Mesenchymal stem cell (in vitro differentiated cells and primary cell): ENCODE data around the gene HOXC10.

ENCODE experiments used
- DNase-seq: peaks from one replicate; pipeline ENCODE4 v3.0.0-alpha.2; 2013
- H2AFZ ChIP-seq: one replicate; pipeline ENCODE4 v1.6.1; 2013; ENCODE audit warnings: low read depth, mild to moderate bottlenecking, control low read depth, inconsistent platforms, low read length, moderate library complexity
- H2AK5ac ChIP-seq: 2 replicates; pipeline ENCODE4 v1.6.1; 2013; ENCODE audit warnings: low read length, moderate library complexity, mild to moderate bottlenecking, inconsistent platforms; ENCODE audit not compliant: severe bottlenecking
- H2BK120ac ChIP-seq: one replicate; pipeline ENCODE4 v1.6.1; 2013; ENCODE audit warnings: low read depth, mild to moderate bottlenecking, inconsistent platforms, low read length, moderate library complexity
- H2BK12ac ChIP-seq, 2 experiments: one replicate each; pipeline ENCODE4 v1.6.1; 2013; ENCODE audit warnings: inconsistent platforms in 2 of 2, low read length in 2 of 2, mild to moderate bottlenecking in 2 of 2, moderate library complexity in 2 of 2, control low read depth in 1 of 2
- H2BK15ac ChIP-seq: one replicate; pipeline ENCODE4 v1.6.1; 2013; ENCODE audit warnings: mild to moderate bottlenecking, low read depth, inconsistent platforms; ENCODE audit not compliant: poor library complexity, severe bottlenecking
- H2BK5ac ChIP-seq: 2 replicates; pipeline ENCODE4 v1.6.1; 2013; ENCODE audit warnings: low read depth, mild to moderate bottlenecking, low read length, control low read depth, inconsistent platforms; ENCODE audit not compliant: poor library complexity, severe bottlenecking
- H3K14ac ChIP-seq, 2 experiments: one replicate each; pipeline ENCODE4 v1.6.1; 2013; ENCODE audit warnings: inconsistent platforms in 2 of 2, low read length in 2 of 2, control low read depth in 1 of 2, mild to moderate bottlenecking in 1 of 2, moderate library complexity in 1 of 2
- H3K18ac ChIP-seq, 2 experiments: one replicate each; pipeline ENCODE4 v1.6.1; 2013; ENCODE audit warnings: inconsistent platforms in 2 of 2, low read length in 2 of 2, control low read depth in 1 of 2, low read depth in 1 of 2, mild to moderate bottlenecking in 1 of 2
- H3K23ac ChIP-seq, 2 experiments: one replicate each; pipeline ENCODE4 v1.6.1; 2013; ENCODE audit warnings: inconsistent platforms in 2 of 2, low read length in 2 of 2, mild to moderate bottlenecking in 2 of 2, moderate library complexity in 2 of 2, control low read depth in 1 of 2
- H3K27ac ChIP-seq: 2 replicates; pipeline ENCODE4 v1.5.1; 2013; ENCODE audit warnings: mild to moderate bottlenecking, moderate library complexity, low read length, control low read depth, inconsistent platforms; ENCODE audit not compliant: poor library complexity, severe bottlenecking
- H3K27me3 ChIP-seq, 2 experiments: 2 replicates each; pipeline versions ENCODE4 v1.6.1 to v1.7.0; 2013; ENCODE audit warnings: low read length in 2 of 2, mild to moderate bottlenecking in 2 of 2, moderate library complexity in 2 of 2, control low read depth in 1 of 2, inconsistent platforms in 1 of 2; ENCODE audit not compliant: control insufficient read depth in 1 of 2, insufficient read depth in 1 of 2
- H3K36me3 ChIP-seq, 2 experiments: 2 replicates each; pipeline versions ENCODE4 v1.6.1 to v1.7.0; 2013; ENCODE audit warnings: low read length in 2 of 2, control low read depth in 1 of 2, inconsistent platforms in 1 of 2, low read depth in 1 of 2, mild to moderate bottlenecking in 1 of 2; ENCODE audit not compliant: insufficient read depth in 2 of 2, control insufficient read depth in 1 of 2
- H3K4ac ChIP-seq, 2 experiments: one replicate each; pipeline ENCODE4 v1.6.1; 2013; ENCODE audit warnings: inconsistent platforms in 2 of 2, low read length in 2 of 2, mild to moderate bottlenecking in 2 of 2, moderate library complexity in 2 of 2, control low read depth in 1 of 2, low read depth in 1 of 2
- H3K4me1 ChIP-seq: 2 replicates; pipeline ENCODE4 v1.6.1; 2013; ENCODE audit warnings: low read depth, low read length, control low read depth; ENCODE audit not compliant: control insufficient read depth, insufficient read depth
- H3K4me2 ChIP-seq: 2 replicates; pipeline ENCODE4 v1.6.1; 2013; ENCODE audit warnings: low read length, mild to moderate bottlenecking, inconsistent platforms; ENCODE audit not compliant: poor library complexity, severe bottlenecking
- H3K4me3 ChIP-seq, 2 experiments: 2 replicates each; pipeline versions ENCODE4 v1.5.1 to v1.7.0; 2013; ENCODE audit warnings: low read length in 2 of 2, mild to moderate bottlenecking in 2 of 2, control low read depth in 1 of 2, low read depth in 1 of 2; ENCODE audit not compliant: insufficient read depth in 1 of 2
- H3K79me1 ChIP-seq: replicated peaks from 2 replicates; pipeline ENCODE4 v1.6.1; 2013; ENCODE audit warnings: mild to moderate bottlenecking, control low read depth, low read length, inconsistent platforms; ENCODE audit not compliant: poor library complexity, severe bottlenecking
- H3K9ac ChIP-seq: 2 replicates; pipeline ENCODE4 v1.7.0; 2013; ENCODE audit warnings: mild to moderate bottlenecking, low read length, moderate library complexity
- H3K9me3 ChIP-seq: 2 replicates; pipeline ENCODE4 v1.7.0; 2013; ENCODE audit warnings: mild to moderate bottlenecking, low read length; ENCODE audit not compliant: control insufficient read depth
- H4K8ac ChIP-seq: one replicate; pipeline ENCODE4 v1.6.1; 2013; ENCODE audit warnings: inconsistent platforms, mild to moderate bottlenecking, low read length, moderate library complexity
- H4K91ac ChIP-seq: one replicate; pipeline ENCODE4 v1.6.1; 2013; ENCODE audit warnings: mild to moderate bottlenecking, low read length, inconsistent platforms
- WGBS: methylation state at CpG from one replicate; pipeline ENCODE4 v1.1.7; 2013; ENCODE audit warnings: mixed read lengths; 5-methylcytosine and 5-hydroxymethylcytosine counted together

The HOXC10 gene

GRCh38 chr12:54008260-54008552 is 23.3 kb downstream of the HOXC10 start:
- Histone ChIP-seq H3K9me3 (no peaks in the 10 kb centered on the region), H3K4me3 (peak overlapping the region in 1 of 2 experiments; percentile 86), H3K14ac (peak overlapping the region in 1 of 2 experiments; percentile 37), H3K27me3 (no peaks in the 10 kb centered on the region), H3K36me3 (no peaks in the 10 kb centered on the region), H2AFZ (no peak overlapping the region), H3K4me1 (peaks cover 38% of the 10 kb centered on the region), H3K9ac (peak overlapping the region; percentile 98), H3K79me1 (no peaks in the 10 kb centered on the region), H2AK5ac (peak overlapping the region; percentile 93), H4K8ac (peak overlapping the region; percentile 72), H3K18ac (peak overlapping the region; percentile 82 to 91), H3K23ac (peak overlapping the region in 1 of 2 experiments; percentile 46), H2BK120ac (peak overlapping the region; percentile 92), H2BK15ac (peak overlapping the region; percentile 86), H2BK5ac (no peak overlapping the region), H4K91ac (peak overlapping the region; percentile 90), H3K4me2 (peak overlapping the region; percentile 52), H3K27ac (peak overlapping the region; percentile 59), H2BK12ac (peak overlapping the region in 1 of 2 experiments; percentile 92), H3K4ac (peak overlapping the region; percentile 40 to 66)
- WGBS = 19% methylated on average over 1 of the region's 2 CpGs
- DNase-seq = no peak

- Histone ChIP-seq H3K18ac (peak overlapping the region; percentile 78 to 94), H3K79me1 (no peaks in the 10 kb centered on the region), H3K4ac (peak overlapping the region; percentile 76 to 99), H2BK12ac (peak overlapping the region; percentile 29 to 90), H2BK15ac (peak overlapping the region; percentile 93), H3K36me3 (no peaks in the 10 kb centered on the region), H4K91ac (peak overlapping the region; percentile 93), H3K4me2 (peak overlapping the region; percentile 85), H3K23ac (peak overlapping the region in 1 of 2 experiments; percentile 60), H3K27me3 (no peaks in the 10 kb centered on the region), H3K27ac (peak overlapping the region; percentile 73), H4K8ac (peak overlapping the region; percentile 79), H2AK5ac (no peak overlapping the region), H2BK120ac (peak overlapping the region; percentile 92), H3K9me3 (no peaks in the 10 kb centered on the region), H2BK5ac (peak overlapping the region; percentile 33), H3K9ac (peak overlapping the region; percentile 96), H2AFZ (no peak overlapping the region), H3K4me3 (peak overlapping the region; percentile 73 to 85), H3K14ac (peak overlapping the region in 1 of 2 experiments; percentile 22), H3K4me1 (peaks cover 38% of the 10 kb centered on the region)
- peak; percentile 43 for DNase-seq
- WGBS = 1% methylated on average over 38 of the region's 51 CpGs
Measured at GRCh38 chr12:54009171-54010052, 24.5 kb downstream of the HOXC10 start.

GRCh38 chr12:54010053-54010971 is 25.4 kb downstream of the HOXC10 start:
- Histone ChIP-seq H3K4me3 (peak overlapping the region; percentile 73 to 85), H3K14ac (peak overlapping the region in 1 of 2 experiments; percentile 56), H3K18ac (peak overlapping the region; percentile 75 to 94), H2BK120ac (peak overlapping the region; percentile 84), H3K79me1 (no peaks in the 10 kb centered on the region), H3K36me3 (no peaks in the 10 kb centered on the region), H3K4me1 (peaks cover 36% of the 10 kb centered on the region), H3K4me2 (peak overlapping the region; percentile 85), H3K27me3 (no peaks in the 10 kb centered on the region), H4K91ac (peak overlapping the region; percentile 48), H3K23ac (peak overlapping the region in 1 of 2 experiments; percentile 68), H2BK12ac (no peak overlapping the region), H2BK15ac (peak overlapping the region; percentile 98), H3K4ac (peak overlapping the region in 1 of 2 experiments; percentile 81), H3K27ac (peak overlapping the region; percentile 73), H4K8ac (no peak overlapping the region), H3K9me3 (no peaks in the 10 kb centered on the region), H2AK5ac (peak overlapping the region; percentile 63), H2BK5ac (peak overlapping the region; percentile 90), H2AFZ (no peak overlapping the region), H3K9ac (peak overlapping the region; percentile 96)
- peak; percentile 33 for DNase-seq
- 7% methylated on average over 10 of the region's 10 CpGs for WGBS
